Progenitor cell of endocrine pancreas (in vitro differentiated cells): Measurements from ENCODE around the gene COX5B. TPM values are rescaled to one million over a fixed set of nuclear protein-coding genes. Genes with fewer than 3 reads are reported as not detected.

Source experiments
- DNase-seq: peaks from one replicate; pipeline ENCODE4 v3.0.0; 2021; ENCODE audit warnings: low spot score; ENCODE audit not compliant: unreplicated experiment
- H3K27ac Mint-ChIP-seq: 2 replicates; pipeline ENCODE4 v1.8.0; 2021; ENCODE audit warnings: mild to moderate bottlenecking, moderate library complexity, mixed read lengths
- H3K27me3 Mint-ChIP-seq: 2 replicates; pipeline ENCODE4 v1.8.0; 2021; ENCODE audit warnings: mixed read lengths
- H3K36me3 Mint-ChIP-seq: 2 replicates; pipeline ENCODE4 v1.8.0; 2022; ENCODE audit warnings: mixed read lengths; ENCODE audit not compliant: insufficient read depth
- H3K4me1 Mint-ChIP-seq: 2 replicates; pipeline ENCODE4 v1.8.0; 2021; ENCODE audit warnings: low read depth, mixed read lengths
- H3K4me3 Mint-ChIP-seq: 2 replicates; pipeline ENCODE4 v1.8.0; 2021; ENCODE audit warnings: low read depth, mild to moderate bottlenecking, moderate library complexity, mixed read lengths
- H3K9me3 Mint-ChIP-seq: 2 replicates; pipeline ENCODE4 v1.8.0; 2021; ENCODE audit warnings: low read depth, mixed read lengths
- CTCF ChIP-seq: fragments of 200-600 bp; sonication (generic); IDR thresholded peaks from one replicate; pipeline ENCODE4 v1.5.0; 2021; ENCODE audit warnings: antibody characterized with exemption, mild to moderate bottlenecking; ENCODE audit not compliant: unreplicated experiment
- total RNA-seq: library from RNA; stranded (reverse); gene quantifications from 2 replicates; pipeline ENCODE4 v1.2.1, GENCODE V29; 2021

The COX5B gene
- total RNA-seq, 1 donor from 2014 or later: 161 TPM

DNA sequence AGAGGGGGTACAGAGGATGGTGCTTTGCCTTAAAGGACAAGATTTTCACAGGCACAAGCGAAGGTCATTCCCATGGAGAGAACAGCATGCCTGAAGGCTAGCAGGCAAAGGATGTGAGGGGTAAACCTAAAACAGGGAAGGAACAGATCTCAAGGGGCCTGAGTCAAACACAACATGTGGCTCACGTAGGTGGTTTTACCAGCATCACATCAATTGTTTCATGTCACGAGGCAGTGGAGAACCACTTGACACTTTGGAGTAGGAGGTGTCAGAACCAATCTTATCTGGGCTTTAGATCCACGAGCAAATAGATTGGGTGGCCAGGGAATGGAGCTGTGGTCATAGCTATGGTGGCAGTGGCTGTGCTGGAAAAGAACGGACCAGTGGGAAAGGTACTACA lies 8.4 kb downstream of the COX5B start:
- H3K9me3 Mint-ChIP-seq: peaks cover 20% of the 10 kb centered on the region
- DNase-seq: no peak
- H3K36me3 Mint-ChIP-seq: peaks cover 42% of the 10 kb centered on the region
- H3K4me3 Mint-ChIP-seq: no peak overlapping the region
- no peaks in the 10 kb centered on the region for H3K27me3 Mint-ChIP-seq
- peak overlapping the region; percentile 70 for H3K27ac Mint-ChIP-seq
- TF ChIP-seq CTCF: no peak
- no peaks in the 10 kb centered on the region for H3K4me1 Mint-ChIP-seq

GRCh38 chr2:97654791-97655190 lies 8.9 kb downstream of the COX5B start:
- Mint-ChIP-seq H3K27me3 (no peaks in the 10 kb centered on the region), H3K4me3 (no peak overlapping the region), H3K9me3 (peaks cover 20% of the 10 kb centered on the region), H3K27ac (no peak overlapping the region), H3K36me3 (peaks cover 37% of the 10 kb centered on the region), H3K4me1 (no peaks in the 10 kb centered on the region)
- no peak for TF ChIP-seq CTCF
- no peak for DNase-seq

- no peak for TF ChIP-seq CTCF
- H3K4me3 Mint-ChIP-seq: no peak overlapping the region
- H3K27me3 Mint-ChIP-seq: no peaks in the 10 kb centered on the region
- no peaks in the 10 kb centered on the region for H3K4me1 Mint-ChIP-seq
- peaks cover 20% of the 10 kb centered on the region for H3K9me3 Mint-ChIP-seq
- H3K36me3 Mint-ChIP-seq: peaks cover 35% of the 10 kb centered on the region
- no peak overlapping the region for H3K27ac Mint-ChIP-seq
- DNase-seq: no peak
These were observed 10.4 kb downstream of the COX5B start for GRCh38 chr2:97656129-97656755.

- H3K36me3 Mint-ChIP-seq: peaks cover 37% of the 10 kb centered on the region
- peaks cover 20% of the 10 kb centered on the region for H3K9me3 Mint-ChIP-seq
- no peaks in the 10 kb centered on the region for H3K27me3 Mint-ChIP-seq
- H3K27ac Mint-ChIP-seq: no peak overlapping the region
- no peak for DNase-seq
- TF ChIP-seq CTCF: no peak
- peaks cover 7% of the 10 kb centered on the region for H3K4me1 Mint-ChIP-seq
- H3K4me3 Mint-ChIP-seq: no peak overlapping the region
These were observed 11.2 kb downstream of the COX5B start for GRCh38 chr2:97656905-97657587.

- peaks cover 20% of the 10 kb centered on the region for H3K9me3 Mint-ChIP-seq
- TF ChIP-seq CTCF: no peak
- no peak overlapping the region for H3K27ac Mint-ChIP-seq
- peaks cover 17% of the 10 kb centered on the region for H3K4me1 Mint-ChIP-seq
- no peak overlapping the region for H3K4me3 Mint-ChIP-seq
- peaks cover 37% of the 10 kb centered on the region for H3K36me3 Mint-ChIP-seq
- DNase-seq: no peak
- no peaks in the 10 kb centered on the region for H3K27me3 Mint-ChIP-seq
These were observed 12.3 kb downstream of the COX5B start for GRCh38 chr2:97657986-97658690.
